Astrocyte of the spinal cord (primary cell): ENCODE results near the gene DEAF1.

Experiments
- DNase-seq: peaks from one replicate; pipeline ENCODE4 v3.0.0; 2011; ENCODE audit warnings: low read depth, low spot score
- H3K4me3 ChIP-seq: 2 replicates; pipeline ENCODE4 v1.5.1; 2011; ENCODE audit warnings: low read depth, mild to moderate bottlenecking, low read length, moderate library complexity
- CTCF ChIP-seq: IDR thresholded peaks from 2 replicates; pipeline ENCODE4 v1.5.1; 2012; ENCODE audit warnings: low read depth, mild to moderate bottlenecking, low read length, inconsistent platforms
- in situ Hi-C: cut with HindIII; loops from 2 replicates; pipeline ENCODE4 v1.10.0; 2017; ENCODE audit warnings: low sequenced_read_pairs

DEAF1 gene

GRCh38 chr11:704781-705645 is 10.0 kb upstream of the DEAF1 start:
- TF ChIP-seq CTCF, result no peak
- in situ Hi-C loops, result no loop called here
- peak overlapping the region; percentile 31 for H3K4me3 ChIP-seq
- no peak for DNase-seq

DNA sequence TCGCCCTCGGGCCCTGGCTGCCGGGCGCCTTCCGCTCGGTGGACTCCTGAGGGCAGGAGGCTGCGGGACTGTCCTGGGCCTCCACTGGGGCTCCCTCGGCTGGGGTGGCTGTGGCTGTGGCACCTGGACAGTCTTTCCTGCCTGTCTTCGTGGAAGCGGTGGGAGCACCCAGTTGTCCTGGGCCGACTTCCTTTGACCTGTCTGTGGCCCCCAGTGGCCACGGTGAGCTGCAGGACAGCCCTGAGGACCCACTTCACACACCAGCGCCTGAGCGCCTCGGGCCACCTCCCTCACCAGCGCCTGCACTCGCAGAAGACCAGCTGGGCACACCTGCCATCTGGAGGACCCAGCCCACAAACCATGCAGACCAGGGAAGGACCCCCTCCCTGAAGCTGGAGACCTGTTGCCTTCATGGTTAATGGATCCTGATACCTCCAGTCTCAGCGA is 9.2 kb upstream of the DEAF1 start:
- H3K4me3 ChIP-seq, result no peak overlapping the region

GRCh38 chr11:703506-703905 is 8.5 kb upstream of the DEAF1 start:
- no peak overlapping the region for H3K4me3 ChIP-seq
- DNase-seq, result no peak
- in situ Hi-C loops, result no loop called here
- TF ChIP-seq CTCF, result no peak

More for the DNA sequence above, 9.2 kb upstream of the DEAF1 start:
- TF ChIP-seq CTCF, result no peak
- in situ Hi-C loops, result no loop called here
- no peak for DNase-seq

- in situ Hi-C loops, result no loop called here
- no peak for DNase-seq
- TF ChIP-seq CTCF, result no peak
- no peak overlapping the region for H3K4me3 ChIP-seq
These were observed 7.7 kb upstream of the DEAF1 start for GRCh38 chr11:702462-703461.

- no peak for DNase-seq
- no peak overlapping the region for H3K4me3 ChIP-seq
- in situ Hi-C loops, result no loop called here
- TF ChIP-seq CTCF, result no peak
These were observed 6.9 kb upstream of the DEAF1 start for GRCh38 chr11:701741-702461.

DNA sequence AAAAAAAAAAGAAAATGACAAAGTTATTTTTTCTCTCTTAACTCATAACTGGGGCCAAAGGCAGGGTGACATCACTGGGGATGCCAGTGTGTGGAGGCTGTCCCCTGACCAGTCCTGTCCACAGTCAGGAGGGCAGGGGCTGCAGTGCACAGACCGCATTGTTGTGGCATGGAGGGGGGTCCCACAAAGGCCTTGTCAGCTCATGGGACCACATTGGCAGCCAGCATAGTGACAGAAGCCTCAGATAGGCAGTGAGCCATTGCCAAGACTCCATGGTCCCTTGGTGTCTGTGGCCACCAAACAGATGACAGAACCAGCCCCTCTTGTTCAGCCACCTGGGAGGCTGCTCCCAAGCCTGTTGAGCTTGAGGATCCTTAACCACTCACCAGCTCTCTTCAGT is 4.7 kb upstream of the DEAF1 start:
- TF ChIP-seq CTCF, result no peak
- in situ Hi-C loops, result no loop called here
- no peak overlapping the region for H3K4me3 ChIP-seq
- no peak for DNase-seq
